GM10847 (cell line): ENCODE data around the gene CLASP2.

ENCODE experiments used
- POLR2A ChIP-seq: IDR thresholded peaks from 2 replicates; pipeline ENCODE4 v1.6.1; 2011; ENCODE audit not compliant: insufficient read length; ENCODE audit errors: extremely low read depth

CLASP2 gene

DNA sequence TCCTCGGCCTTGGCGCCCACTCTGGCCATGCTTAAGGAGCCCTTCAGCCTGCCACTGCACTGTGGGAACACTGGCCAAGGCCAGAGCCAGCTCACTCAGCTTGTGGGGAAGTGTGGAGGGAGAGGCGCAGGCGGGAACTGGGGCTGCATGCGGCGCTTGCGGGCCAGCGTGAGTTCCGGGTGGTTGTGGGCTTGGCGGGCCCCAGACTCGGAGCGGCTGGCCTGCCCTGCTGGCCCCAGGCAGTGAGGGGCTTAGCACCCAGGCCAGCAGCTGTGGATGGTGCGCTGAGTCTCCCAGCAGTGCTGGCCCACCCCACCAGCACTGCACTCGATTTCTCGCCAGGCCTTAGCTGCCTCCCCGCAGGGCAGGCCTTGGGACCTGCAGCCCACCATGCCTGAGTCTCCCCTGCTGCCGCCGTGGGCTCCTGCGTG is 264.7 kb downstream of the CLASP2 start:
- no peak for TF ChIP-seq POLR2A

DNA sequence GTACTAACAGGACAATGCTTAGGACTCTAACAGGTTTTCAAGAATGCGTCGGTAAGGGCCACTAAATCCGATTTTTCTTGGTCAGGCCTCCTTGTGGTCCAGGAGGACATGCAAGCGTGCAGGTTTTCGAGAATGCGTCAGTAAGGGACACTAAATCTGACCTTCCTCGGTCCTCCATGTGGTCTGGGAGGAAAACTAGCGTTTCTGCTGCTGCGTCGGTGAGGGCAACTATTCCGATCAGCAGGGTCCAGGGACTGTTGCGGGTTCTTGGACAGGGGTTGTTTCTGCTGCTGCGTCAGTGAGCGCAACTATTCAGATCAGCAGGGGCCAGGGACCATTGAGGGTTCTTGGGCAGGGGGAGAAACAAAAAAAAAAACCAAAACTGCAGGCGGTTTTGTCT is 270.1 kb downstream of the CLASP2 start:
- no peak for TF ChIP-seq POLR2A
